DOHH2 (cell line): ENCODE measurements around the gene ATP2A2.

Experiments used
- EZH2phosphoT487 ChIP-seq: fragments of 200-600 bp; sonication (generic); IDR thresholded peaks from 2 replicates; pipeline ENCODE4 v1.6.1; 2017; ENCODE audit warnings: borderline replicate concordance, mild to moderate bottlenecking, antibody characterized with exemption, low read length, moderate library complexity, mixed read lengths
- TF ChIP-seq, protein P1 (sequence below): fragments of 200-600 bp; sonication (generic); IDR thresholded peaks from one replicate; pipeline ENCODE4 v1.5.1; 2014; ENCODE audit warnings: antibody characterized with exemption, mild to moderate bottlenecking, low read depth, low read length; ENCODE audit not compliant: poor library complexity, severe bottlenecking

- TF ChIP-seq, protein P1, sequence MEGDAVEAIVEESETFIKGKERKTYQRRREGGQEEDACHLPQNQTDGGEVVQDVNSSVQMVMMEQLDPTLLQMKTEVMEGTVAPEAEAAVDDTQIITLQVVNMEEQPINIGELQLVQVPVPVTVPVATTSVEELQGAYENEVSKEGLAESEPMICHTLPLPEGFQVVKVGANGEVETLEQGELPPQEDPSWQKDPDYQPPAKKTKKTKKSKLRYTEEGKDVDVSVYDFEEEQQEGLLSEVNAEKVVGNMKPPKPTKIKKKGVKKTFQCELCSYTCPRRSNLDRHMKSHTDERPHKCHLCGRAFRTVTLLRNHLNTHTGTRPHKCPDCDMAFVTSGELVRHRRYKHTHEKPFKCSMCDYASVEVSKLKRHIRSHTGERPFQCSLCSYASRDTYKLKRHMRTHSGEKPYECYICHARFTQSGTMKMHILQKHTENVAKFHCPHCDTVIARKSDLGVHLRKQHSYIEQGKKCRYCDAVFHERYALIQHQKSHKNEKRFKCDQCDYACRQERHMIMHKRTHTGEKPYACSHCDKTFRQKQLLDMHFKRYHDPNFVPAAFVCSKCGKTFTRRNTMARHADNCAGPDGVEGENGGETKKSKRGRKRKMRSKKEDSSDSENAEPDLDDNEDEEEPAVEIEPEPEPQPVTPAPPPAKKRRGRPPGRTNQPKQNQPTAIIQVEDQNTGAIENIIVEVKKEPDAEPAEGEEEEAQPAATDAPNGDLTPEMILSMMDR: no peak
- TF ChIP-seq EZH2phosphoT487: no peak
Measured at GRCh38 chr12:110244829-110245228, 36.2 kb upstream of the ATP2A2 start.
